ENCODE data around the gene ZNF692. TPM values are rescaled to one million over a fixed set of nuclear protein-coding genes. Genes with fewer than 3 reads are reported as not detected.
"Not testable (repeated sequence)": the region's sequence is repeated elsewhere in the genome, so short reads cannot be mapped to it uniquely, and the experiment has no call there.

The ZNF692 gene
- total RNA-seq, 1 experiment from 2014 or later, result 59.1 TPM

- ChIA-PET CTCF (interaction anchor here (1.1 kb wide), 1 partner anchor 53 kb away, joined by 3 read pairs; the partner anchor contains the start of gene ZNF672), POLR2A (no interaction called here)
- no peak overlapping the region for H3K27ac Mint-ChIP-seq
- TF ChIP-seq MYBL2 (CRISPR knock-in tag; IDR thresholded peaks at IDR 0.05) (no peak), TEAD4 (CRISPR knock-in tag; IDR thresholded peaks at IDR 0.05) (no peak), ATF6 (CRISPR knock-in tag; IDR thresholded peaks at IDR 0.05) (no peak), RORB (CRISPR knock-in tag; IDR thresholded peaks at IDR 0.05) (no peak), JUN (CRISPR knock-in tag; IDR thresholded peaks at IDR 0.05) (no peak), SMAD4 (CRISPR knock-in tag; IDR thresholded peaks at IDR 0.05) (no peak), FOXJ3 (CRISPR knock-in tag; IDR thresholded peaks at IDR 0.05; ENCODE audit: borderline replicate concordance) (no peak), NFATC4 (CRISPR knock-in tag; IDR thresholded peaks at IDR 0.05) (no peak), ZNF219 (CRISPR knock-in tag; IDR thresholded peaks at IDR 0.05; ENCODE audit: borderline replicate concordance) (no peak)
- TF ChIP-seq, protein P1, sequence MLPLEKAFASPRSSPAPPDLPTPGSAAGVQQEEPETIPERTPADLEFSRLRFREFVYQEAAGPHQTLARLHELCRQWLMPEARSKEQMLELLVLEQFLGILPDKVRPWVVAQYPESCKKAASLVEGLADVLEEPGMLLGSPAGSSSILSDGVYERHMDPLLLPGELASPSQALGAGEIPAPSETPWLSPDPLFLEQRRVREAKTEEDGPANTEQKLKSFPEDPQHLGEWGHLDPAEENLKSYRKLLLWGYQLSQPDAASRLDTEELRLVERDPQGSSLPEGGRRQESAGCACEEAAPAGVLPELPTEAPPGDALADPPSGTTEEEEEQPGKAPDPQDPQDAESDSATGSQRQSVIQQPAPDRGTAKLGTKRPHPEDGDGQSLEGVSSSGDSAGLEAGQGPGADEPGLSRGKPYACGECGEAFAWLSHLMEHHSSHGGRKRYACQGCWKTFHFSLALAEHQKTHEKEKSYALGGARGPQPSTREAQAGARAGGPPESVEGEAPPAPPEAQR (CRISPR knock-in tag; IDR thresholded peaks at IDR 0.05), result no peak
- TF ChIP-seq, protein P2, sequence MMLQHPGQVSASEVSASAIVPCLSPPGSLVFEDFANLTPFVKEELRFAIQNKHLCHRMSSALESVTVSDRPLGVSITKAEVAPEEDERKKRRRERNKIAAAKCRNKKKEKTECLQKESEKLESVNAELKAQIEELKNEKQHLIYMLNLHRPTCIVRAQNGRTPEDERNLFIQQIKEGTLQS (CRISPR knock-in tag; conservative IDR thresholded peaks at IDR 0.05), result no peak
- DNase-seq (ENCODE audit: low spot score) (no peak), ATAC-seq (no peak)
- H3K9me3 Mint-ChIP-seq, result no peaks in the 10 kb centered on the region
- no peak overlapping the region for H3K4me3 Mint-ChIP-seq
- H3K36me3 Mint-ChIP-seq, result no peaks in the 10 kb centered on the region
- peaks cover 17% of the 10 kb centered on the region for H3K4me1 Mint-ChIP-seq
- peaks cover 9% of the 10 kb centered on the region for H3K27me3 Mint-ChIP-seq (ENCODE audit: low read depth)
These were observed 31.9 kb upstream of the ZNF692 start for GRCh38 chr1:248890549-248891498.

- H3K27me3 Mint-ChIP-seq (ENCODE audit: low read depth); H3K4me3 Mint-ChIP-seq; DNase-seq (ENCODE audit: low spot score); H3K27ac Mint-ChIP-seq; H3K9me3 Mint-ChIP-seq; H3K36me3 Mint-ChIP-seq; ATAC-seq: not testable (repeated sequence)
- CTCF ChIA-PET, result interaction anchor here (1.1 kb wide), 1 partner anchor 52 kb away, joined by 3 read pairs; the partner anchor contains the start of gene ZNF672
- POLR2A ChIA-PET, result interaction anchor here (0.7 kb wide), 1 partner anchor 52 kb away, joined by 4 read pairs; the partner anchor contains the start of gene ZNF672
- H3K4me1 Mint-ChIP-seq, result peaks cover 26% of the 10 kb centered on the region
These were observed 31.0 kb upstream of the ZNF692 start for GRCh38 chr1:248889914-248890243.

DNA sequence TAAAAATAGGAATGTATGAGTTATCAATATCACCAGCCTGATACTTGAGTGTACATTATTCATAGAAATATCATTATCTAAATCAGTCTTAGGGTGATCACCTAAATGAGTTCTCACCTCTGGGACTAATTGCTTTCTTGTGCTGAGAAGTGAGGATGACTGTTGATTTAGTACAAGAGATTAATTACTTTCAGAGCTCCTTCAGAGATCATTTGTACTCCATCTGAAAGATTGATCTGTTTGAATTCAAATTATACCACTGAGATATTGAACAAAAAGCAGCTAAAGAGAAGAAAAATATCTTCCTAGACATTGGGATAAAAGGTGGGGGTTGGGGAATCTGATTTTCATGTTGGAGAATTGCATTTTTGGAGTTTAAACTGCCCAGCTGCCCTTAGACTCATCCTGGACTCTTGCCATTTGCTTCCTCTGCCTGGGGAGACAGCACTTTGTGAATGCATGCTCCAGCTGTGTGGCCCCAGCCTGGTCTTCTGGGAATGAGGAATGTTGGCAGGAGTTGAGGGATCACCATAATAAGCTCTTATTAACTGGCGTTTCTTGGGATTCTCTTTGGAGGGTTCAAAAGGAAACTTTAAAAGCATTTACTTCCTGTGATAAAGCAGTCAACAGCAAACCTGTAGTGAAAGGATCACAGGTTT is 27.5 kb upstream of the ZNF692 start:
- ATAC-seq, result peak; percentile 83
- no peak for DNase-seq (ENCODE audit: low spot score)
- Mint-ChIP-seq H3K36me3 (no peaks in the 10 kb centered on the region), H3K9me3 (no peaks in the 10 kb centered on the region), H3K27me3 (ENCODE audit: low read depth) (no peaks in the 10 kb centered on the region), H3K4me3 (no peak overlapping the region), H3K27ac (peak overlapping the region; percentile 55; the same call in 1 of the 2 replicates), H3K4me1 (peaks cover 30% of the 10 kb centered on the region)
- ChIA-PET POLR2A (no interaction called here), CTCF (interaction anchor here (0.9 to 1.6 kb wide), 6 partner anchors 10 to 74 kb away, joined by 3 to 6 read pairs (median 4); partner anchors contain the start of gene PGBD2)
- TF ChIP-seq NFYB (CRISPR knock-in tag; conservative IDR thresholded peaks at IDR 0.05; ENCODE audit: low read depth) (no peak), ETV6 (CRISPR knock-in tag; IDR thresholded peaks at IDR 0.05) (no peak), GABPB1 (CRISPR knock-in tag; IDR thresholded peaks at IDR 0.05) (no peak), RORB (CRISPR knock-in tag; IDR thresholded peaks at IDR 0.05) (no peak), FOXK1 (CRISPR knock-in tag; IDR thresholded peaks at IDR 0.05) (no peak), SP1 (CRISPR knock-in tag; conservative IDR thresholded peaks at IDR 0.05) (no peak), CBFB (CRISPR knock-in tag; IDR thresholded peaks at IDR 0.05; ENCODE audit: low read depth) (no peak), GTF2I (CRISPR knock-in tag; conservative IDR thresholded peaks at IDR 0.05) (no peak), ZNF232 (CRISPR knock-in tag; IDR thresholded peaks at IDR 0.05) (no peak)
- TF ChIP-seq, protein P3, sequence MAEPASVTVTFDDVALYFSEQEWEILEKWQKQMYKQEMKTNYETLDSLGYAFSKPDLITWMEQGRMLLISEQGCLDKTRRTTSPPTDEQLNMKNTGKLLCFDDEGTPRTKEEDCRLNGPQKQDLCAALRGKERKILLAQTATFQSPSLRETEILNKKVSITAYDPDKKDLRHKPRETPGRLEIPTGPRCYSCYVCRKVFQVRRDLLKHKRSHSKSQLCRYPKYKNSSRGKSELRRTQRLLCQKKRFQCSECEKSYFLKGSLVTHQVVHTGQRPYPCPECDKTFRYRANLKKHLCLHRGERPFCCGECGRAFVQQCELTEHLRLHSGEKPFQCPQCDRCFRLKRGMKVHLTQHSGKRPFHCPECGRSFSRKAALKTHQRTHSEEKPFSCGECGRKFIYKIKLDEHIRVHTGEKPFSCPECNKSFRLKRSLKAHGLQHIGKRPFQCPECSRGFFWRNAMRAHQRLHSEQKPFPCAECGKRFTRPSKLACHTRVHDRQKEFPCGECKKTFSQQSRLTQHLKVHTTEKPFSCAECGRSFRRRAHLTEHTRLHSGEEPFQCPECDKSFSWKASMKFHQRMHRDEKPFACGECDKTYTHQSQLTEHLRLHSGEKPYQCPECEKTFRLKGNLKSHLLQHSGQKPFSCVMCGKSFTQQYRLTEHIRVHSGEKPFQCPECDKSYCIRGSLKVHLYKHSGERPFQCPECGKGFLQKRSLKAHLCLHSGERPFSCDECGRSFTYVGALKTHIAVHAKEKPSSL (CRISPR knock-in tag; conservative IDR thresholded peaks at IDR 0.05), result no peak
- TF ChIP-seq, protein P4, sequence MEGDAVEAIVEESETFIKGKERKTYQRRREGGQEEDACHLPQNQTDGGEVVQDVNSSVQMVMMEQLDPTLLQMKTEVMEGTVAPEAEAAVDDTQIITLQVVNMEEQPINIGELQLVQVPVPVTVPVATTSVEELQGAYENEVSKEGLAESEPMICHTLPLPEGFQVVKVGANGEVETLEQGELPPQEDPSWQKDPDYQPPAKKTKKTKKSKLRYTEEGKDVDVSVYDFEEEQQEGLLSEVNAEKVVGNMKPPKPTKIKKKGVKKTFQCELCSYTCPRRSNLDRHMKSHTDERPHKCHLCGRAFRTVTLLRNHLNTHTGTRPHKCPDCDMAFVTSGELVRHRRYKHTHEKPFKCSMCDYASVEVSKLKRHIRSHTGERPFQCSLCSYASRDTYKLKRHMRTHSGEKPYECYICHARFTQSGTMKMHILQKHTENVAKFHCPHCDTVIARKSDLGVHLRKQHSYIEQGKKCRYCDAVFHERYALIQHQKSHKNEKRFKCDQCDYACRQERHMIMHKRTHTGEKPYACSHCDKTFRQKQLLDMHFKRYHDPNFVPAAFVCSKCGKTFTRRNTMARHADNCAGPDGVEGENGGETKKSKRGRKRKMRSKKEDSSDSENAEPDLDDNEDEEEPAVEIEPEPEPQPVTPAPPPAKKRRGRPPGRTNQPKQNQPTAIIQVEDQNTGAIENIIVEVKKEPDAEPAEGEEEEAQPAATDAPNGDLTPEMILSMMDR (IDR thresholded peaks at IDR 0.05), result no peak
- TF ChIP-seq, protein P2 (CRISPR knock-in tag; conservative IDR thresholded peaks at IDR 0.05), result no peak
